WTC11 (cell line): ENCODE data around the gene MRPS15. TPM values are rescaled to one million over a fixed set of nuclear protein-coding genes. Genes with fewer than 3 reads are reported as not detected.

Source experiments
- ATAC-seq: fragments of 200-7000 bp; cut with Tn5 transposase; 2 replicates; pipeline ENCODE4 v1.10.0; 2021; ENCODE audit warnings: mild to moderate bottlenecking, moderate library complexity
- CTCF ChIA-PET: fragments of 300-600 bp; sonication (Branson Sonifier 250); formaldehyde crosslinking; loops from one replicate; lab custom pipeline; 2021; ENCODE audit warnings: antibody characterized with exemption; lab: Charles Lee
- POLR2A ChIA-PET: fragments of 350-600 bp; sonication (Branson Sonifier 250); formaldehyde crosslinking; loops from one replicate; lab custom pipeline; 2021; ENCODE audit warnings: antibody characterized with exemption; lab: Charles Lee
- DNase-seq: peaks from one replicate; pipeline ENCODE4 v3.0.0; 2021; ENCODE audit warnings: low spot score
- H3K27ac Mint-ChIP-seq: 2 replicates; pipeline ENCODE4 v1.8.0; 2021; ENCODE audit warnings: mixed read lengths
- H3K27me3 Mint-ChIP-seq: 2 replicates; pipeline ENCODE4 v1.8.0; 2021; ENCODE audit warnings: low read depth, mild to moderate bottlenecking, moderate library complexity, mixed read lengths
- H3K36me3 Mint-ChIP-seq: 2 replicates; pipeline ENCODE4 v1.8.0; 2021; ENCODE audit warnings: mixed read lengths
- H3K4me1 Mint-ChIP-seq: 2 replicates; pipeline ENCODE4 v1.8.0; 2022; ENCODE audit warnings: mixed read lengths
- H3K4me3 Mint-ChIP-seq: 2 replicates; pipeline ENCODE4 v1.8.0; 2021; ENCODE audit warnings: mild to moderate bottlenecking, moderate library complexity, mixed read lengths
- H3K9me3 Mint-ChIP-seq: 2 replicates; pipeline ENCODE4 v1.8.0; 2021; ENCODE audit warnings: mixed read lengths
- FOXJ3 ChIP-seq: sonication (generic); formaldehyde crosslinking; IDR thresholded peaks from 2 replicates; pipeline ENCODE4 v1.9.0; 2021; ENCODE audit warnings: missing genetic modification reagents, mild to moderate bottlenecking, borderline replicate concordance
- NFYB ChIP-seq: sonication (generic); formaldehyde crosslinking; conservative IDR thresholded peaks from 2 replicates; pipeline ENCODE4 v1.8.0; 2022; ENCODE audit warnings: low read depth, missing genetic modification reagents
- PRRX2 ChIP-seq: fragments of 250-450 bp; sonication (Bioruptor Pico); IDR thresholded peaks from 2 replicates; pipeline ENCODE4 v1.8.0; 2021; ENCODE audit warnings: mild to moderate bottlenecking
- RELA ChIP-seq: sonication (generic); formaldehyde crosslinking; IDR thresholded peaks from 2 replicates; pipeline ENCODE4 v1.8.1; 2022; ENCODE audit warnings: missing genetic modification reagents, mild to moderate bottlenecking, borderline replicate concordance
- SMAD3 ChIP-seq: sonication (generic); formaldehyde crosslinking; IDR thresholded peaks from 2 replicates; pipeline ENCODE4 v1.8.0; 2022; ENCODE audit warnings: missing genetic modification reagents, mild to moderate bottlenecking, borderline replicate concordance
- SMAD4 ChIP-seq: sonication (generic); formaldehyde crosslinking; IDR thresholded peaks from 2 replicates; pipeline ENCODE4 v1.8.0; 2022; ENCODE audit warnings: mild to moderate bottlenecking, missing genetic modification reagents
- TEAD4 ChIP-seq: sonication (generic); formaldehyde crosslinking; IDR thresholded peaks from 2 replicates; pipeline ENCODE4 v1.8.0; 2022; ENCODE audit warnings: mild to moderate bottlenecking, missing genetic modification reagents
- ZNF138 ChIP-seq: sonication (generic); formaldehyde crosslinking; conservative IDR thresholded peaks from 2 replicates; pipeline ENCODE4 v1.8.1; 2022; ENCODE audit warnings: mild to moderate bottlenecking, moderate library complexity, missing genetic modification reagents
- total RNA-seq: library from RNA; stranded (reverse); gene quantifications from 3 replicates; pipeline ENCODE4 v1.2.3, GENCODE V29; 2021
- TF ChIP-seq, protein P1 (sequence below): sonication (generic); formaldehyde crosslinking; IDR thresholded peaks from 2 replicates; pipeline ENCODE4 v1.8.1; 2022; ENCODE audit warnings: missing genetic modification reagents, borderline replicate concordance
- TF ChIP-seq, protein P2 (sequence below): sonication (generic); formaldehyde crosslinking; IDR thresholded peaks from 2 replicates; pipeline ENCODE4 v1.8.0; 2022; ENCODE audit warnings: mild to moderate bottlenecking, missing genetic modification reagents
- TF ChIP-seq, protein P3 (sequence below): fragments of 250-450 bp; sonication (Bioruptor Pico); conservative IDR thresholded peaks from 2 replicates; pipeline ENCODE4 v1.9.0; 2021; ENCODE audit warnings: mild to moderate bottlenecking
- TF ChIP-seq, protein P4 (sequence below): sonication (generic); formaldehyde crosslinking; IDR thresholded peaks from 2 replicates; pipeline ENCODE4 v1.8.0; 2022; ENCODE audit warnings: mild to moderate bottlenecking, missing genetic modification reagents
- TF ChIP-seq, protein P5 (sequence below): sonication (generic); formaldehyde crosslinking; IDR thresholded peaks from 2 replicates; pipeline ENCODE4 v1.8.1; 2022; ENCODE audit warnings: low read depth, mild to moderate bottlenecking, moderate library complexity, missing genetic modification reagents, borderline replicate concordance
- TF ChIP-seq, protein P6 (sequence below): fragments of 250-450 bp; sonication (Bioruptor Pico); IDR thresholded peaks from 2 replicates; pipeline ENCODE4 v1.9.0; 2021; ENCODE audit warnings: mild to moderate bottlenecking
- TF ChIP-seq, protein P7 (sequence below): sonication (generic); formaldehyde crosslinking; conservative IDR thresholded peaks from 2 replicates; pipeline ENCODE4 v1.8.1; 2022; ENCODE audit warnings: mild to moderate bottlenecking, missing genetic modification reagents
- TF ChIP-seq, protein P8 (sequence below): sonication (generic); formaldehyde crosslinking; IDR thresholded peaks from 2 replicates; pipeline ENCODE4 v1.8.0; 2022; ENCODE audit warnings: mild to moderate bottlenecking, missing genetic modification reagents
- TF ChIP-seq, protein P9 (sequence below): sonication (generic); formaldehyde crosslinking; IDR thresholded peaks from 2 replicates; pipeline ENCODE4 v1.8.1; 2023; ENCODE audit warnings: mild to moderate bottlenecking, missing genetic modification reagents, borderline replicate concordance

MRPS15 gene
- total RNA-seq, 1 experiment from 2014 or later = 113 TPM

DNA sequence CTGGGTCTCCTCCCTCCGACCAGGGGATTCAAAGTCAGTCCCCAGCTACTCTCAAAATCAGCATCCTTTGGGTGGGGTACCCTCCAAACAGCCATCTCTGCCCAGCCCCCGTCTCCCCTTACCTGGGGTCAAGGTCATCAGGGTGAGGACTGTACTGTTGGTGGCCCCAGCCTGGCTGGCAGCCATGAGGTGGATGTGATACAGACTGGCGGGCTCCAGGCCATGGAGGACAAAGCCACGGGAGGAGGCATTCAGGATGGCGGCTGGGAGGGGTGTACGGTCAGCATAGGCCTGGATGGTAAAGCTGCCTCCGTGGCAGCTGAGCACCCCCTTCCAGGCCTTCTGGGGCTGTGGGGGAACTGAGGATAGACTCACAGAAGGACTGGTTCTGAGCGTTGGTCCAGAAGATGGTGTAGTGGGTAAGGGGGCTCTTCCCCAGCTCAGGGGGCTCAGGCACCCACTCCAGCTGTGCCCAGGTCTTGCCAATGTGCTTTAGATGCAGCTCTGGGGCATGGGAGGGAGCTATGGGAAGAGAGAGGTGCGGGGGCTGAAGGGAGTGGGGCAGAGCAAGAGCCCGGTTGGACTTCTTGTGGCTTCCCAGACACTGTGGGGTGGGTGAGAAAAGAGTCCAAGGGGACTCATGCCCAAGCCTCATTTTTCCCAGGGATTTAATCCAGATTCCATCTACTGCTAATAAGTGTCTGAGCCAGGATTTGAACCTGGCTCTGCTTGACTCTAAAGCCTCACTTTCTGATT, 3.7 kb upstream of the MRPS15 start:
- POLR2A ChIA-PET = no interaction called here
- no peaks in the 10 kb centered on the region for H3K9me3 Mint-ChIP-seq
- TF ChIP-seq, protein P1, sequence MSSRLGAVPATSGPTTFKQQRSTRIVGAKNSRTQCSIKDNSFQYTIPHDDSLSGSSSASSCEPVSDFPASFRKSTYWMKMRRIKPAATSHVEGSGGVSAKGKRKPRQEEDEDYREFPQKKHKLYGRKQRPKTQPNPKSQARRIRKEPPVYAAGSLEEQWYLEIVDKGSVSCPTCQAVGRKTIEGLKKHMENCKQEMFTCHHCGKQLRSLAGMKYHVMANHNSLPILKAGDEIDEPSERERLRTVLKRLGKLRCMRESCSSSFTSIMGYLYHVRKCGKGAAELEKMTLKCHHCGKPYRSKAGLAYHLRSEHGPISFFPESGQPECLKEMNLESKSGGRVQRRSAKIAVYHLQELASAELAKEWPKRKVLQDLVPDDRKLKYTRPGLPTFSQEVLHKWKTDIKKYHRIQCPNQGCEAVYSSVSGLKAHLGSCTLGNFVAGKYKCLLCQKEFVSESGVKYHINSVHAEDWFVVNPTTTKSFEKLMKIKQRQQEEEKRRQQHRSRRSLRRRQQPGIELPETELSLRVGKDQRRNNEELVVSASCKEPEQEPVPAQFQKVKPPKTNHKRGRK (CRISPR knock-in tag) = no peak
- TF ChIP-seq, protein P2, sequence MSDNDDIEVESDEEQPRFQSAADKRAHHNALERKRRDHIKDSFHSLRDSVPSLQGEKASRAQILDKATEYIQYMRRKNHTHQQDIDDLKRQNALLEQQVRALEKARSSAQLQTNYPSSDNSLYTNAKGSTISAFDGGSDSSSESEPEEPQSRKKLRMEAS (CRISPR knock-in tag) = no peak
- TF ChIP-seq FOXJ3 (CRISPR knock-in tag) (no peak), SMAD3 (CRISPR knock-in tag) (no peak), SMAD4 (CRISPR knock-in tag) (no peak), ZNF138 (CRISPR knock-in tag) (no peak), RELA (no peak)
- TF ChIP-seq, protein P3, sequence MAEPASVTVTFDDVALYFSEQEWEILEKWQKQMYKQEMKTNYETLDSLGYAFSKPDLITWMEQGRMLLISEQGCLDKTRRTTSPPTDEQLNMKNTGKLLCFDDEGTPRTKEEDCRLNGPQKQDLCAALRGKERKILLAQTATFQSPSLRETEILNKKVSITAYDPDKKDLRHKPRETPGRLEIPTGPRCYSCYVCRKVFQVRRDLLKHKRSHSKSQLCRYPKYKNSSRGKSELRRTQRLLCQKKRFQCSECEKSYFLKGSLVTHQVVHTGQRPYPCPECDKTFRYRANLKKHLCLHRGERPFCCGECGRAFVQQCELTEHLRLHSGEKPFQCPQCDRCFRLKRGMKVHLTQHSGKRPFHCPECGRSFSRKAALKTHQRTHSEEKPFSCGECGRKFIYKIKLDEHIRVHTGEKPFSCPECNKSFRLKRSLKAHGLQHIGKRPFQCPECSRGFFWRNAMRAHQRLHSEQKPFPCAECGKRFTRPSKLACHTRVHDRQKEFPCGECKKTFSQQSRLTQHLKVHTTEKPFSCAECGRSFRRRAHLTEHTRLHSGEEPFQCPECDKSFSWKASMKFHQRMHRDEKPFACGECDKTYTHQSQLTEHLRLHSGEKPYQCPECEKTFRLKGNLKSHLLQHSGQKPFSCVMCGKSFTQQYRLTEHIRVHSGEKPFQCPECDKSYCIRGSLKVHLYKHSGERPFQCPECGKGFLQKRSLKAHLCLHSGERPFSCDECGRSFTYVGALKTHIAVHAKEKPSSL = no peak
- TF ChIP-seq, protein P4, sequence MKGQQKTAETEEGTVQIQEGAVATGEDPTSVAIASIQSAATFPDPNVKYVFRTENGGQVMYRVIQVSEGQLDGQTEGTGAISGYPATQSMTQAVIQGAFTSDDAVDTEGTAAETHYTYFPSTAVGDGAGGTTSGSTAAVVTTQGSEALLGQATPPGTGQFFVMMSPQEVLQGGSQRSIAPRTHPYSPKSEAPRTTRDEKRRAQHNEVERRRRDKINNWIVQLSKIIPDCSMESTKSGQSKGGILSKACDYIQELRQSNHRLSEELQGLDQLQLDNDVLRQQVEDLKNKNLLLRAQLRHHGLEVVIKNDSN = no peak
- TF ChIP-seq, protein P5, sequence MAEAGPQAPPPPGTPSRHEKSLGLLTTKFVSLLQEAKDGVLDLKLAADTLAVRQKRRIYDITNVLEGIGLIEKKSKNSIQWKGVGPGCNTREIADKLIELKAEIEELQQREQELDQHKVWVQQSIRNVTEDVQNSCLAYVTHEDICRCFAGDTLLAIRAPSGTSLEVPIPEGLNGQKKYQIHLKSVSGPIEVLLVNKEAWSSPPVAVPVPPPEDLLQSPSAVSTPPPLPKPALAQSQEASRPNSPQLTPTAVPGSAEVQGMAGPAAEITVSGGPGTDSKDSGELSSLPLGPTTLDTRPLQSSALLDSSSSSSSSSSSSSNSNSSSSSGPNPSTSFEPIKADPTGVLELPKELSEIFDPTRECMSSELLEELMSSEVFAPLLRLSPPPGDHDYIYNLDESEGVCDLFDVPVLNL (CRISPR knock-in tag) = no peak
- TF ChIP-seq, protein P6, sequence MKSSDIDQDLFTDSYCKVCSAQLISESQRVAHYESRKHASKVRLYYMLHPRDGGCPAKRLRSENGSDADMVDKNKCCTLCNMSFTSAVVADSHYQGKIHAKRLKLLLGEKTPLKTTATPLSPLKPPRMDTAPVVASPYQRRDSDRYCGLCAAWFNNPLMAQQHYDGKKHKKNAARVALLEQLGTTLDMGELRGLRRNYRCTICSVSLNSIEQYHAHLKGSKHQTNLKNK = no peak
- H3K27me3 Mint-ChIP-seq = peaks cover 65% of the 10 kb centered on the region
- no peak overlapping the region for H3K4me3 Mint-ChIP-seq
- CTCF ChIA-PET = no interaction called here
- H3K27ac Mint-ChIP-seq = no peak overlapping the region
- H3K4me1 Mint-ChIP-seq = peaks cover 16% of the 10 kb centered on the region
- ATAC-seq = no peak
- no peak for DNase-seq
- H3K36me3 Mint-ChIP-seq = 0 out of 2 replicates have a peak, but pooled peaks cover 4% of the 10 kb centered on the region

DNA sequence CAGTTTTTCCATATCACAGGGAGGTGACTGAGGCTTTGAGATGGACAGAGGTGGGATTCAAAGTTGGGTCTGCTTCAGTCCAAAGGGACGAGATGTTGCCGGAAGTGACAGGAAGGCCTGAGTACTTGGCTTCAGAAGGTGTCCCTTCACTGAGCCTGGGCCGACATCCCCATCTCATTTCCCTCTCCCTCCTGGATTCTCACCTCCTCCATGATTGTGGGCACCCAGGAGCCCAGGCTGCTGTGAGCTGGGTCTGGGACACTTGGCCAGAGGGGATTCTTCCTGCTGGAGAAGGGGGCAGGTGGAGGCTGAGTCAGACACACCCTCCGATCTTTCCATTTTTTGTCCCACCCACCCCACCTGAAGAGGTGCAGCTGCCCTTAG, 2.8 kb upstream of the MRPS15 start:
- Mint-ChIP-seq H3K4me3 (no peak overlapping the region), H3K27ac (no peak overlapping the region), H3K9me3 (no peaks in the 10 kb centered on the region), H3K36me3 (0 out of 2 replicates have a peak, but pooled peaks cover 4% of the 10 kb centered on the region)
- POLR2A ChIA-PET = no interaction called here
- ATAC-seq = no peak
- no peak for DNase-seq
- TF ChIP-seq, protein P7, sequence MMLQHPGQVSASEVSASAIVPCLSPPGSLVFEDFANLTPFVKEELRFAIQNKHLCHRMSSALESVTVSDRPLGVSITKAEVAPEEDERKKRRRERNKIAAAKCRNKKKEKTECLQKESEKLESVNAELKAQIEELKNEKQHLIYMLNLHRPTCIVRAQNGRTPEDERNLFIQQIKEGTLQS (CRISPR knock-in tag) = no peak
- TF ChIP-seq TEAD4 = no peak
- TF ChIP-seq, protein P8, sequence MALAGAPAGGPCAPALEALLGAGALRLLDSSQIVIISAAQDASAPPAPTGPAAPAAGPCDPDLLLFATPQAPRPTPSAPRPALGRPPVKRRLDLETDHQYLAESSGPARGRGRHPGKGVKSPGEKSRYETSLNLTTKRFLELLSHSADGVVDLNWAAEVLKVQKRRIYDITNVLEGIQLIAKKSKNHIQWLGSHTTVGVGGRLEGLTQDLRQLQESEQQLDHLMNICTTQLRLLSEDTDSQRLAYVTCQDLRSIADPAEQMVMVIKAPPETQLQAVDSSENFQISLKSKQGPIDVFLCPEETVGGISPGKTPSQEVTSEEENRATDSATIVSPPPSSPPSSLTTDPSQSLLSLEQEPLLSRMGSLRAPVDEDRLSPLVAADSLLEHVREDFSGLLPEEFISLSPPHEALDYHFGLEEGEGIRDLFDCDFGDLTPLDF (CRISPR knock-in tag) = no peak
- no peak for TF ChIP-seq PRRX2 (CRISPR knock-in tag)
- TF ChIP-seq, protein P9, sequence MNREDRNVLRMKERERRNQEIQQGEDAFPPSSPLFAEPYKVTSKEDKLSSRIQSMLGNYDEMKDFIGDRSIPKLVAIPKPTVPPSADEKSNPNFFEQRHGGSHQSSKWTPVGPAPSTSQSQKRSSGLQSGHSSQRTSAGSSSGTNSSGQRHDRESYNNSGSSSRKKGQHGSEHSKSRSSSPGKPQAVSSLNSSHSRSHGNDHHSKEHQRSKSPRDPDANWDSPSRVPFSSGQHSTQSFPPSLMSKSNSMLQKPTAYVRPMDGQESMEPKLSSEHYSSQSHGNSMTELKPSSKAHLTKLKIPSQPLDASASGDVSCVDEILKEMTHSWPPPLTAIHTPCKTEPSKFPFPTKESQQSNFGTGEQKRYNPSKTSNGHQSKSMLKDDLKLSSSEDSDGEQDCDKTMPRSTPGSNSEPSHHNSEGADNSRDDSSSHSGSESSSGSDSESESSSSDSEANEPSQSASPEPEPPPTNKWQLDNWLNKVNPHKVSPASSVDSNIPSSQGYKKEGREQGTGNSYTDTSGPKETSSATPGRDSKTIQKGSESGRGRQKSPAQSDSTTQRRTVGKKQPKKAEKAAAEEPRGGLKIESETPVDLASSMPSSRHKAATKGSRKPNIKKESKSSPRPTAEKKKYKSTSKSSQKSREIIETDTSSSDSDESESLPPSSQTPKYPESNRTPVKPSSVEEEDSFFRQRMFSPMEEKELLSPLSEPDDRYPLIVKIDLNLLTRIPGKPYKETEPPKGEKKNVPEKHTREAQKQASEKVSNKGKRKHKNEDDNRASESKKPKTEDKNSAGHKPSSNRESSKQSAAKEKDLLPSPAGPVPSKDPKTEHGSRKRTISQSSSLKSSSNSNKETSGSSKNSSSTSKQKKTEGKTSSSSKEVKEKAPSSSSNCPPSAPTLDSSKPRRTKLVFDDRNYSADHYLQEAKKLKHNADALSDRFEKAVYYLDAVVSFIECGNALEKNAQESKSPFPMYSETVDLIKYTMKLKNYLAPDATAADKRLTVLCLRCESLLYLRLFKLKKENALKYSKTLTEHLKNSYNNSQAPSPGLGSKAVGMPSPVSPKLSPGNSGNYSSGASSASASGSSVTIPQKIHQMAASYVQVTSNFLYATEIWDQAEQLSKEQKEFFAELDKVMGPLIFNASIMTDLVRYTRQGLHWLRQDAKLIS (CRISPR knock-in tag) = no peak
- no peak for TF ChIP-seq NFYB
- TF ChIP-seq, protein P6 = no peak
- TF ChIP-seq, all 79 proteins: peak for 0
- CTCF ChIA-PET = no interaction called here
- peaks cover 16% of the 10 kb centered on the region for H3K4me1 Mint-ChIP-seq
- H3K27me3 Mint-ChIP-seq = peaks cover 64% of the 10 kb centered on the region
